ENCODE measurements around the gene SLC9A9. TPM values are rescaled to one million over a fixed set of nuclear protein-coding genes. Genes with fewer than 3 reads are reported as not detected.
A peak's percentile ranks its signal among the peaks of the same experiment; 100 is the strongest.

SLC9A9 gene
- total RNA-seq, 1 donor = 3.5 TPM

- peak; percentile 42 for DNase-seq (ENCODE audit: low read depth)
- peak; percentile 9 for TF ChIP-seq CTCF (IDR thresholded peaks at IDR 0.05; ENCODE audit: insufficient read depth, low read depth, low read length)
- no peak overlapping the region for H3K4me3 ChIP-seq (ENCODE audit: low read depth, low read length)
Measured at GRCh38 chr3:143329567-143330211, 518.6 kb downstream of the SLC9A9 start.

- DNase-seq (ENCODE audit: low read depth) = no peak
- TF ChIP-seq CTCF (IDR thresholded peaks at IDR 0.05; ENCODE audit: insufficient read depth, low read depth, low read length) = peak; percentile 30
- H3K4me3 ChIP-seq (ENCODE audit: low read depth, low read length) = no peak overlapping the region
Measured at GRCh38 chr3:143328451-143328850, 519.8 kb downstream of the SLC9A9 start.

- DNase-seq (ENCODE audit: low read depth) = no peak
- H3K4me3 ChIP-seq (ENCODE audit: low read depth, low read length) = no peak overlapping the region
- TF ChIP-seq CTCF (IDR thresholded peaks at IDR 0.05; ENCODE audit: insufficient read depth, low read depth, low read length) = peak; percentile 25
Measured at GRCh38 chr3:143326983-143327778, 521.1 kb downstream of the SLC9A9 start.

- DNase-seq (ENCODE audit: low read depth) = no peak
- H3K4me3 ChIP-seq (ENCODE audit: low read depth, low read length) = no peak overlapping the region
- TF ChIP-seq CTCF (IDR thresholded peaks at IDR 0.05; ENCODE audit: insufficient read depth, low read depth, low read length) = no peak
Measured at GRCh38 chr3:143321058-143321769, 527.1 kb downstream of the SLC9A9 start.

GRCh38 chr3:143315766-143316165, 532.5 kb downstream of the SLC9A9 start:
- no peak for TF ChIP-seq CTCF (IDR thresholded peaks at IDR 0.05; ENCODE audit: insufficient read depth, low read depth, low read length)
- no peak overlapping the region for H3K4me3 ChIP-seq (ENCODE audit: low read depth, low read length)
- no peak for DNase-seq (ENCODE audit: low read depth)

GRCh38 chr3:143314251-143315093, 533.8 kb downstream of the SLC9A9 start:
- H3K4me3 ChIP-seq (ENCODE audit: low read depth, low read length) = no peak overlapping the region
- no peak for TF ChIP-seq CTCF (IDR thresholded peaks at IDR 0.05; ENCODE audit: insufficient read depth, low read depth, low read length)
- DNase-seq (ENCODE audit: low read depth) = no peak
